NCI-H1048 (cell line): Measurements from ENCODE around the gene RBMXL3.
"Not testable (repeated sequence)": the region's sequence is repeated elsewhere in the genome, so short reads cannot be mapped to it uniquely, and the experiment has no call there.

ENCODE experiments used
- DNase-seq: peaks from one replicate; lab custom pipeline; 2025; lab: John Stamatoyannopoulos, UW

The RBMXL3 gene

DNA sequence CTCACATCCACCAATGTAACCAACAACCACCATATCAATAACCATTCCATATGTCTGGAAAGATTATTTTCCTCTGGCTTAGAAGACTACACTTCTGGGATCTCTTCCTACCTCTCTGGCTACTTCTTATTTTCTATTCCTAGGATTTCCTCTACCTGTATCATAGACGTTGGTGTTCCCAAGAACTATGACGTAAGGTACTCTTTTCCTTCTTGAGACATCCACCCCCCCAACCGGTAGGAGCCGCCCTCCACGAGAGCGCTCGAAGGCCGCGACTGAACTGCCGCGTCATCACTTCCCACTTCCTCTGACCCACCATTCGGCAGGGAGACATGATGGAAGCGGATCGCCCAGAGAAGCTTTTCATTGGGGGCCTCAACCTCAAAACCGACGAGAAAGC lies at the start of gene RBMXL3:
Gene RBMXL3 (plus strand): TSS at position 301 of the 400 bp plus-strand sequence. CDS start 32 bp downstream, at position 333.
- DNase-seq: no peak

DNA sequence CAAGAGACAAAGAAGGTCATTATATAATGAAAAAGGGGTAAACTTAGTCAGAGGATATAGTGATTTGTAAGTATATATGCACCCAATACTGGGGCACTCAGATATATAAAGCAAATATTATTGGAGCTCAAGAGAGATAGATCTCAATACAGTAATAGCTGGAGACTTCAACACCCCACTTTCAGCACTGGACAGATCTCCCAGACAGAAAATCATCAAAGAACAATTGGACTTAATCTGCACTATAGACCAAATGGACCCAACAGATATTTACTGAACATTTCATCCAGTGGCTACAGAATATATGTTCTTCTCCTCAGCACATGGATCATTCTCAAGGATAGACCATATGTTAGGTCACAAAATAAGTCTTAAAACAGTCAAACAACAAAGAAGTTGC lies 47.2 kb upstream of the RBMXL3 start:
- no peak for DNase-seq

DNA sequence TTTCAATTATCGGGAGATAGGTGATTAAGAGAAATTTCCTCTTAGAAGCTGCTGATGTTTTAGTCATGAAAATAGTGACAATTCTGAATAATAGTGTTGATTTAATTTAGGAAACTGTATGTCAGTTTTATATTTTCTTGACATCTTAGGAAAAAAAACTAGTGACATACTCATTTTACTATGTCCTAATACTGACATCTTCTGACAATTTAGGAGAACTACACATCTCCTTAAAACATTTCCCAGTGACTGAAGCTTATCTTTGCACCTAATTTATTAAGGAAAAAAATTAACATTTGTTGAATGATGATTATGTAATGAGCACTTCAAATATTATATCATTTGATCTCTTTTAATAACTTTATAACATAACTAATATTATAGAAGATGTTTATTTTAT lies 42.0 kb upstream of the RBMXL3 start:
- no peak for DNase-seq

DNA sequence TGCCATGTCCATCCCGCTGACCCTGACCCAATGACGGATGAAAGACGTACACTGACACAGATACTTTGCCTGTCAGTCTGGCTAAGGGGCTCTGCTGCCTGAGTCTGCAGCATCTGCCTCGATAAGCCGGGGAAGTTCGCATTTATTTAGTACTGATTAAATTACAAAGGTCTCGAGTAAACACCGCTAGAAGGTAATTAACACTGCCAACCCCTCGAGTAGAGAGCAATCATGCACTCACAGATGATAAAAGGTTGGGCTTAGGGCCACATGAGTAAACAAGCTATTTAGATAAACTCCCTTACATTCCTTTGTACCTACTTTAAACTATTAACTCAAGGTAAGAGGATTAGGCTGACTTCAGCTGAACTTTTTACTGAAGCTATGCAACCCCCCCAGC lies 16.0 kb upstream of the RBMXL3 start:
- DNase-seq: no peak

DNA sequence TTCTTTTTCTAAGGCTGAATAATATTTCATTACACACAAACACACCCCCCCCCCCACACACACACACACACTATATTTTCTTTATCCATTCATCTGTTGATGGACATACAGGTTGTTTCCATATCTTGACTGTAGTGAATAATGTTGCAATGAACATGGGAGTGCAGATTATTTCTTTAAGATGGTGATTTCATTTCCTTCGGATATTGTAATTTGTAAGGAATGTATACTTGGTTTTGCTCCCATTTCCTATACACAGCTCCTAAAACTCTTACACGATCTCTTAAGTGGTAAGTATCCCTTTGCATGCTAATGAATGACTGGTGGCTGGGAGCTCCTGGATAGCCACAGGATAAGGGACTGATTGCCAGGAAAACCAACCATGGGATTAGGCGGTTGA lies 14.7 kb upstream of the RBMXL3 start:
- DNase-seq: no peak

DNA sequence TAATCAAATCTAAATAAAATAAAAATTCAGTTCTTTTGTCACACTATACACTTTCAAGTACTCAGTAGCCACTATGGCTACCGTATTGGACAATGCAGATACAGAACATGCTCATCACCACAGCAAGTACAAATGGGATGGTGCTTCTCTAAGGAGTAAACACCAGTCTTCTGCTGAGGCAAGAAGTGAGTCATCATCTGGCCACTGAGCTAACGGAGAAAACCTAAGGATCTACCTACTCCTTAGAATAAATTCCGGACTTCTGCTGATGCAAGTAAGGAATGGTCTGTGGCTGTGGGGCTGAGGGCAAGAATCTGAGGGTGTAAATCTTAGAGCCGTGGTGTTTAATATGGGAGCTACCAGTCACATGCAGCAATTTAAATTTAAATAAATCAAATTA lies 11.3 kb upstream of the RBMXL3 start:
- DNase-seq: no peak

DNA sequence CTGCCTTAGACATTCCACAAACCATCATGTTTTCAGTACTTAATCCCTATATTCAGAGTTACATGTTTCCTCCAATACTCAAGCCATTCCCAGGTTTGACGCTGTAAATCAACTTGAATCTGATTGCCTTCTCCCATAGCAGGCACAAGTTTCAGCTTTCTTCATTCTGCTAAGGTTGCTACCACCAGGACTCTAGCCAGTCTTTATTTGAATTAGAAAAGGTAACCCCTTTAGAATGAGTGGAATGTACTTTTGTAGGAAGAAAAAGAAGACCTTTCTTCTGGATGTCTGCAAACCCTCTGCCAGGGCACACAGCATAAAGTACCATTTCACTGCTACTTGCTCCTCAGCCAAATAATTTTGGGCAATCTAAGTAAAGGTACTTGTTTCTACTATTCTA lies 10.7 kb upstream of the RBMXL3 start:
- no peak for DNase-seq

DNA sequence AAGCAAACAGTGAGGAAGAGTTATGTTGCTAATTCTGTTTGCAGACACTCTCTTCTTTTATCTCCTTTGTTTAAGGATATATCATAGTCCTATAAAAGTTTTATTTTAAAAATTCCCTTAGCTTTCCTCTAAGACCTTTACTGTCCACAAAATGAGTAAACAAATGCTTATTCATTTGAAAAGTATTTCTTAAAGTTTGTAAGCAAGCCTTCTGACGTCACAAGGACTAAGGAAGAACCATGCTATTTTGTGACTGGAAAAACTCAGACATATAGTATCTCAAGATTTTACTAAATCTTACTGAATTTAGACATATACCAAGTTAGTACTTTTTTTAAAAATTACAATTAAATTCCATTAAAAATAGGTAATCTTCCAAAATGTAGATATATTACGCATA lies 5.2 kb upstream of the RBMXL3 start:
- no peak for DNase-seq

DNA sequence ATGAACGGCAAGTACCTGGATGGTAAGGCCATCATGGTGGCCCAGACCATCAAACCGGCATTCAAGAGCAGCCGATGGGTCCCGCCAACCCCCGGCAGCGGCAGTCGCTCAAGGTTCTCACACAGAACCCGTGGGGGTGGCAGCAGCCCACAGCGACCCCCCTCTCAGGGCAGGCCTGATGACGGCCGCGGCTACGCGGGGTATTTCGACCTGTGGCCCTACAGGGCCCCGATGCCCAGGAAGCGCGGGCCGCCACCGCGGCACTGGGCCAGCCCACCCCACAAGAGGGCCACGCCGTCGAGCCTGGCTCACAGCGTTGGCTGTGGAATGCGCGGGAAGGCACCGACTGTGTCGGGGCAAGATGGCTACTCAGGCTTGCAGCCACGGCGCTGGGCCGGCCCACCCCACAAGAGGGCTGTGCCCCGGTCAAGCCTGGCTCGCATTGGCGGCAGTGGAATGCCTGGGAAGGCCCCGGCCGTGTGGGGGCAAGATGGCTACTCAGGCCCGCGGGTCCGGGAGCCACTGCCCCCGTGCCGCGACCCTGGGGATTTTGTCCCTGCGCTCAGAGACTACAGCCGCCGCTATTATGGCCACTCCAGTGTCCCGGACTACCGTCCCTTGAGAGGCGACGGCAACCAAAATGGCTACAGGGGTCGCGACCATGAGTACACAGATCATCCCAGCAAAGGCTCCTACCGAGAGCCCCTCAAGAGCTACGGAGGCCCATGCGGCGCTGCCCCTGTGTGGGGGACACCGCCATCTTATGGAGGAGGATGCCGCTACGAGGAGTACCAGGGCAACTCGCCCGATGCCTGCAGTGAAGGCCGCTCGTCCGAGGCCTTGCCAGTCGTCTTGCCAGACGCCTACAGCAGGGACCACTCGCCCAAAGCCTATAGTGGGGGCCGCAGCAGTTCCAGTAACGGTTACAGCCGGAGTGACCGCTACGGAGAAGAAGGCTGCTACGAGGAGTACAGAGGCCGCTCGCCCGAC lies 731 bp downstream of the RBMXL3 start:
- DNase-seq: no peak

DNA sequence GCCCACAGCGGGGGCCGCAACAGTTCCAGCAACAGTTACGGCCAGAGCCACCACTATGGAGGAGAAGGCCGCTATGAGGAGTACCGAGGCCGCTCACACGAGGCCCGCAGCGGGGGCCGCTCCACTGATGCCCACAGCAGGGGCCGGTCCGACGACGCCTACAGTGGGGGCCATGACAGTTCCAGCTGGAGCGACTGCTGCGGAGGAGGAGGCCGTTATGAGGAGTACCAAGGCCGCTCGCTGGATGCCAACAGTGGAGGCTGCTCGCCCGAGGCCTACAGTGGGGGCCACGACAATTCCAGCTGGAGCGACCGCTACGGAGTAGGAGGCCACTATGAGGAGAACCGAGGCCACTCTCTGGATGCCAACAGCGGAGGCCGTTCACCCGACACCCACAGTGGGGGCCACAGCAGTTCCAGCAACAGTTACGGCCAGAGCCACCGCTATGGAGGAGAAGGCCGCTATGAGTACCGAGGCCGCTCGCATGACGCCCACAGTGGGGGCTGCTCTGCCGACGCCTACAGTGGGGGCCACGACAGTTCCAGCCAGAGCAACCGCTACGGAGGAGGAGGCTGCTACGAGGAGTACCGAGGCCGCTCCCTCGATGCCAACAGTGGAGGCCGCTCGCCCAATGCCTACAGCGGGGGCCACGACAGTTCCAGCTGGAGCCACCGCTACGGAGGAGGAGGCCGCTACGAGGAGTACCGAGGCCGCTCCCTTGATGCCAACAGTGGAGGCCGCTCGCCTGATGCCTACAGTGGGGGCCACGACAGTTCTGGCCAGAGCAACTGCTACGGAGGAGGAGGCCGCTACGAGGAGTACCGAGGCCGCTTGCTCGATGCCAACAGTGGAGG lies 1.7 kb downstream of the RBMXL3 start:
- DNase-seq: no peak

DNA sequence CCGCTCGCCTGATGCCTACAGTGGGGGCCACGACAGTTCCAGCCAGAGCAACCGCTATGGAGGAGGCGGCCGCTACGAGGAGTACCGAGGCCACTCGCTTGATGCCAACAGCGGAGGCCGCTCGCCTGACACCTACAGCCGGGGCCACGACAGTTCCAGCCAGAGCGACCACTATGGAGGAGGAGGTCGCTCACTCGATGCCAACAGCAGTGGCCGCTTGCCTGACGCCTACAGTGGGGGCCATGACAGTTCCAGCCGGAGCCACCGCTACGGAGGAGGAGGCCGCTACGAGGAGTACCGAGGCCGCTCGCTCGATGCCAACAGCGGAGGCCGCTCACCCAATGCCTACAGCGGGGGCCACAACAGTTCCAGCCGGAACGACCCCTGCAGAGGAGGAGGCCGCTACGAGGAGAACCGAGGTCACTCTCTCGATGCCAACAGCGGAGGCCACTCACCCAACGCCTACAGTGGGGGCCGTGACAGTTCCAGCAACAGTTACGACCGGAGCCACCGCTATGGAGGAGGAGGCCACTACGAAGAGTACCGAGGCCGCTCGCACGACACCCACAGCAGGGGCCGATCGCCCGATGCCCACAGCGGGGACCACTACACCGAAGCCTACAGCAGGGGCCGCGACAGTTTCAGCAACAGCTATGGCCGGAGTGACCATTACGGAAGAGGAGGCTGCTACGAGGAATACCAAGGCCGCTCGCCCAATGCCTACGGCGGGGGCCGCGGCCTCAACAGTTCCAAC lies 2.5 kb downstream of the RBMXL3 start:
- DNase-seq: no peak

DNA sequence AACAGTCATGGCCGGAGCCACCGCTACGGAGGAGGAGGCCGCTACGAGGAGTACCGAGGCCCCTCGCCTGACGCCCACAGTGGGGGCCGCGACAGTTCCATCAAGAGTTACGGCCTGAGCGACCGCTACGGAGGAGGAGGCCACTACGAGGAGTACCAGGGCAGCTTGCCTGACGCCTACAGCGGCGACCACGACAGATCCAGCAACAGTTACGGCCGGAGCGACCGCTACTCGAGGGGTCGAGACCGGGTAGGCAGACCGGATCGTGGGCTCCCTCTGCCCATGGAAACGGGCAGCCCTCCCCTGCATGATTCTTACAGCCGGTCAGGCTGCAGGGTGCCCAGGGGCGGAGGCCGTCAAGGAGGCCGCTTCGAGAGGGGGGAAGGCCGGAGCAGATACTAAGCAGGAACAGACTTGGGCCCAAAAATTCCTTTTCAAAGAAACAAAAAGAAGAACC lies 3.1 kb downstream of the RBMXL3 start:
- no peak for DNase-seq

DNA sequence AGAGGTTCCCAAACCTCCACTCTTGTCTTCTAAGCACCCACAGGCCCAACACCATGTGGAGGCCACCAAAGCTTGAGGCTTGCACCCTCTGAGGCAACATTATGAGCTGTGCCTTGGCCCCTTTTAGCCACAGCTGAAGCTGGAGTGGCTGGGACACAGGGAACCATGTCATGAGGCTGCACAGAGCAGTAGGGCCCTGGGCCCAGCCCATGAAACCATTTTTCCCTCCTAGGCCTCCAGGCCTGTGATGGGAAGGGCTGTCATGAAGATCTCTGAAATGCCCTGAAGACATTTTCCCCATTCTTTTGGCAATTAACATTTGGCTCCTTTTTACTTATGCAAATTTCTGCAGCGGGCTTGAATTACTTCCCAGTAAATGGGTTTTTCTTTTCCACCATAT lies 14.8 kb downstream of the RBMXL3 start:
- no peak for DNase-seq

DNA sequence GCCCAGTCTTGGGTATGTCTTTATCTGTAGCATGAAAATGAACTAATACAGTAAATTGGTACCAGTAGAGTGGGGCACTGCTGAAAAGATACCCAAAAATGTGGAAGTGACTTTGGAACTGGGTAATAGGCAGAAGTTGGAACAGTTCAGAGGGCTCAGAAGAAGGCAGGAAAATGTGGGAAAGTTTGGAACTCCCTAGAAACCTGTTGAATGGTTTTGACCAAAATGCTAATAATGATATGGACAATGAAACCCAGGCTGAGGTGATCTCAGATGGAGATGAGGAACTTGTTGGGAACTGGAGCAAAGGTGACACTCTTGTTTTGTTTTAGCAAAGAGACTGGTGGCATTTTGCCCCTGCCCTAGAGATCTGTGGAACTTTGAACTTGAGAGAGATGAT lies 20.3 kb downstream of the RBMXL3 start:
- DNase-seq: not testable (repeated sequence)

DNA sequence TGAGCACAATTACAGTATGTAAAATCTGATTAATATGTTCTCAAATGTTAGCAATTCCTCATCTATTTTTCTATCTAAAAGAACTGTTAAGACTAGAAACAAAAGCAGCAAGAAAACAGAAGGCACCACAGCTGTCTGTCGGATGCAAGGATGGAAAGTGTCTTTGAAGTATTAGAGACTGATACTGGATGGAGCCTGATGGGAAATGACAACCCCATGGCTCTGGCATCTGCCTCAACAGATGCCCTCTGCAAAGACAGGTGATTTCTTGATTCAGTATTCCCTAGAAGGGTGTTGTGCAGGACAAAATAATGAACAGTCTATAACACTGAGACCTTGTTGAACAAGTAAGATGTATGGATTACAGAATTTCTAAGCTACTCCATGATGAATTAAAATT lies 24.9 kb downstream of the RBMXL3 start:
- no peak for DNase-seq

DNA sequence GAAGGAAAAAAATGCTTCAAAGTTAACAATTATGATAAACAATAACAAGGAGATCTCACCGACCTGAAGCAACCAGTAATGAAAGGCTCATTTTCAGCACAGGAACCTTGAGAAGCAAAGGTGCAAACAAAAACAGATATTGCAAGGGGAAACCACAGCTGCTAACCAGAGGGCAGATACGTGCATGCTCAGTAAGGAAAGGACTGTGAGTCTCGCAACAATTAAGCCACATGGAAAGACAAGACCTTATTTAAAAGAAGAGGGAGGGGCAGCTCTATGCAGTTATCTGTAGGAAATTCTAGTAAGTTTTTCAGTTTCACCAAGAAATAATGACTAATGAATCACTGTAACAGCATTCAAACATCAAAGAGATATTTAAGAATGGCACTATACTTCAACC lies 25.4 kb downstream of the RBMXL3 start:
- DNase-seq: no peak

DNA sequence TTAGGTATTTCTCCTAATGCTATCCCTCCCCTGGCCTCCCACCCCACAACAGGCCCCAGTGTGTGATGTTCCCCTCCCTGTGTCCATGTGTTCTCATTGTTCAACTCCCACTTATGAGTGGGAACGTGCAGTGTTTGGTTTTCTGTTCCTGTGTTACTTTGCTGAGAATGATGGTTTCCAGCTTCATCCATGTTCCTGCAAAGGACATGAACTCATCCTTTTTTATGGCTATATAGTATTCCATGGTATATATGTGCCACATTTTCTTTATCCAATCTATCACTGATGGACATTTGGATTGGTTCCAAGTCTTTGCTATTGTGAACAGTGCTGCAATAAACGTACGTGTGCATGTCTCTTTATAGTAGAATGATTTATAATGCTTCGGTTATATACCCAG lies 28.1 kb downstream of the RBMXL3 start:
- DNase-seq: not testable (repeated sequence)

DNA sequence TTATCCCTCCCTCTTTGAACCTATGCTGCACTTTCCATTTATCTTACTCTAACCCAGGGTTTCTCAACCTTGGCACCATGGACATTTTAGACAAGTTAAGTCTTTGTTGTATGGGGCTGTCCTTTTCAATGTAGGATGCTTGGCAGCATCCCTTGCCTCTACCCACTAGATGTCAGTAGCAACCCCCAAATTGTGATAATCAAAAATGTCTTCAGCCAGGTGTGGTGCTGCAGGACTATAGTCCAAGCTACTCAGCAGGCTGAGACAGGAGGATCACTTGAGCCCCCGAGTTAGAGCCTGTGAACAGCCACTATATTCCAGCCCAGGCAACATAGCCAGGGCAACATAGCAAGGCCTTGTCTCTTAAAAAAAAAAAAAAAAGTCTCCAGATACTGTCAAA lies 37.7 kb downstream of the RBMXL3 start:
- DNase-seq: no peak

DNA sequence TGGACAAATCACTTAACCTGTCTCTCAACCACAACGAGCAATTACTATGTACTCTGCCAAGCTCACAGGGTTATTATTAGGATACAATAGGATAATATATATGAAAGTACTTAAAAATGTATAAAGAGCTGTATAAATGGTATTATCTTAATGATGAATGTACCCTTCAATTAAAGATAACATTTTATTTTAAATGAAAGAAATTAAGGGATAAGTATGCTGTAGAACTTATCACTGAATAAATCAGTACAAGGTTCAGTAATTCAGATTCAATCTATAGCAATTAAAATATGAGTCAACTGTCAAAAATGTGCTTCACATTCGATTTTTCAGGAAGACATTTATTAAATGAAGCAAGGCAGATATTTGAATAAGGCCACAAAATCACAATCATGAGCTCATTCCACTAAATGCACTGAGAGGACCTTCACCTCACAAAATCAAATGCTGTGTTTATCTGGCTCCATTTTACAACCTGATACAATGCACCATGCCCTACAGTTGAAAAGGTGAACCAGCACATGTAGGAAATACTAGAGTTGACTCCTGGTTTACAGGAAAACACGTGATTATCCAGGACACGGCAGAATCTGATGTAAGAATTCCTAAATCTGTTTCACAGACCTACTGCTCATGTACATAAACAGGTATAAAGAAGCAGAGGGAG lies 40.3 kb downstream of the RBMXL3 start:
- no peak for DNase-seq

DNA sequence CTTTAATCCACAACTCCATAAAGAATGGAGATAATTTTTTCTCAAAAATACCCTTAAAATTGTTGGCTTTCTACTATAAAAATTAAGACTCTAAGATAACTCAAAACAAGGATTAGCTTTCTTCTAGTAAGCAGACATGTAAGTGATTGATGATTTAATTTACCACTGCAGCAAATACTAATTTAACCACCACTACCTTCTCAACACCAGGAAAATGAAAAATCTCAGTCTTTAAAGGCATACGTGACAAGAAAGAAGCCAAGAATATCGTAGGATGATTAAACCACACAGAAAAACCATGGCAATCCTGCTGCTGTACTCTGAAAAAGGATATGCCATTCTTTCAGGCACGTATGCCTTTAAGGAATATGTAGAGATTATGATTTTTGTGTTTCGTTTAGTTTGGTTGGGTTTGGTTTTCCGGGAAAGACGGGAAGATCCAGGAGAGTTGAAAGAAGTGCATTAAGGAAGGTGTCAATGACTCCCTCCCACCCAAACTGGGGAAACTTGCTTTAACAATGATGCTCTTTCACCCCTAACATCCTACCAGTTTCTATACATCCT lies 43.8 kb downstream of the RBMXL3 start:
- DNase-seq: no peak
